HepG2 (cell line): ENCODE results near the gene EFNA4. TPM values are rescaled to one million over a fixed set of nuclear protein-coding genes. Genes with fewer than 3 reads are reported as not detected.

Experiments
- ATAC-seq: fragments of 200-7000 bp; cut with Tn5 transposase; 3 replicates; pipeline ENCODE4 v1.9.1; 2020; ENCODE audit warnings: mild to moderate bottlenecking, moderate library complexity
- BruUV-seq: library from RNA; stranded (reverse); fragments of 400-500 nt; replicated peaks from 2 replicates; lab custom pipeline; 2021; lab: Mats Ljungman, UMichigan
- CTCF ChIA-PET: fragments of 300-600 bp; formaldehyde crosslinking; extraction: SDS; loops from one replicate; lab custom pipeline; 2021; ENCODE audit warnings: low total read pairs, inconsistent platforms, low intra/inter-chr PET ratio; lab: Yijun Ruan, JAX
- POLR2A ChIA-PET: fragments of 350-600 bp; sonication (Branson Sonifier 250); formaldehyde crosslinking; loops from one replicate; lab custom pipeline; 2020; ENCODE audit warnings: antibody characterized with exemption, inconsistent platforms; lab: Yijun Ruan, JAX
- DNase-seq: peaks from one replicate; pipeline ENCODE4 v3.0.0-alpha.2; 2015; ENCODE audit warnings: low spot score
- FAIRE-seq: peaks from 3 replicates; lab custom pipeline; 2011; peaks lifted over from hg19 to GRCh38; lab: Jason Lieb, UNC
- H2AFZ ChIP-seq: one replicate; pipeline ENCODE4 v1.6.1; 2011; ENCODE audit warnings: low read length, inconsistent platforms
- H3K27ac ChIP-seq: fragments of 300-600 bp; 3 replicates; pipeline ENCODE4 v1.8.0; 2011; ENCODE audit warnings: mixed run types, mild to moderate bottlenecking, mixed read lengths, low read length, inconsistent platforms; ENCODE audit not compliant: insufficient read depth; ENCODE audit errors: extremely low read length
- H3K27me3 ChIP-seq, 2 experiments: fragments of 200-600 bp in 1 of 2; 2 replicates in 1 of 2; 3 replicates in 1 of 2; pipeline versions ENCODE4 v1.6.0 to v1.8.0; 2011; ENCODE audit warnings: low read length in 2 of 2, mild to moderate bottlenecking in 2 of 2, moderate library complexity in 2 of 2, inconsistent platforms in 1 of 2; ENCODE audit not compliant: insufficient read depth in 2 of 2, control insufficient read depth in 1 of 2
- H3K36me3 ChIP-seq, 2 experiments: fragments of 200-600 bp in 1 of 2; replicated peaks in 1 of 2; 2 replicates in 1 of 2; 3 replicates in 1 of 2; pipeline versions ENCODE4 v1.5.1 to v1.8.0; 2011; ENCODE audit warnings: low read length in 2 of 2, inconsistent platforms in 1 of 2; ENCODE audit not compliant: insufficient read depth in 2 of 2, control insufficient read depth in 1 of 2
- H3K4me1 ChIP-seq: 2 replicates; pipeline ENCODE4 v1.5.1; 2012; ENCODE audit warnings: low read length, inconsistent platforms; ENCODE audit not compliant: insufficient read depth
- H3K4me2 ChIP-seq: 2 replicates; pipeline ENCODE4 v1.6.0; 2011; ENCODE audit warnings: low read depth, low read length, inconsistent platforms
- H3K4me3 ChIP-seq, 3 experiments: fragments of 200-600 bp in 1 of 3; sonication (generic), shearing (Covaris generic) in 1 of 3; replicated peaks in 1 of 3; 2 replicates each; pipeline ENCODE4 v1.5.1; 2011 to 2016; ENCODE audit warnings: low read length in 3 of 3, inconsistent platforms in 2 of 3, low read depth in 2 of 3, mild to moderate bottlenecking in 2 of 3, control low read depth in 1 of 3, mixed read lengths in 1 of 3; ENCODE audit not compliant: insufficient read depth in 1 of 3
- H3K79me2 ChIP-seq: one replicate; pipeline ENCODE4 v1.6.1; 2011; ENCODE audit warnings: low read length, inconsistent platforms; ENCODE audit not compliant: insufficient read depth
- H3K9ac ChIP-seq: 2 replicates; pipeline ENCODE4 v1.6.0; 2011; ENCODE audit warnings: mild to moderate bottlenecking, low read depth, low read length, inconsistent platforms; ENCODE audit not compliant: insufficient read depth
- H3K9me3 ChIP-seq: 2 replicates; pipeline ENCODE4 v1.5.1; 2012; ENCODE audit warnings: mild to moderate bottlenecking, low read length
- H4K20me1 ChIP-seq: 2 replicates; pipeline ENCODE4 v1.6.0; 2011; ENCODE audit warnings: inconsistent platforms, mild to moderate bottlenecking, low read length, moderate library complexity; ENCODE audit not compliant: insufficient read depth
- AKNA ChIP-seq: sonication (generic); formaldehyde crosslinking; IDR thresholded peaks from 2 replicates; pipeline ENCODE4 v1.4.0; 2020; ENCODE audit warnings: missing genetic modification reagents, borderline replicate concordance
- ATF1 ChIP-seq: IDR thresholded peaks from 2 replicates; pipeline ENCODE4 v1.6.1; 2016; ENCODE audit warnings: mild to moderate bottlenecking, control low read depth
- ATF5 ChIP-seq: sonication (generic); formaldehyde crosslinking; IDR thresholded peaks from 2 replicates; pipeline ENCODE4 v1.4.0; 2020; ENCODE audit warnings: mild to moderate bottlenecking, low read depth, missing genetic modification reagents
- ATRX ChIP-seq: sonication (generic); formaldehyde crosslinking; IDR thresholded peaks from 2 replicates; pipeline ENCODE4 v1.4.0; 2020; ENCODE audit warnings: missing genetic modification reagents, borderline replicate concordance
- CBFB ChIP-seq: sonication (generic); formaldehyde crosslinking; IDR thresholded peaks from 2 replicates; pipeline ENCODE4 v1.4.0; 2020; ENCODE audit warnings: missing genetic modification reagents
- MED13 ChIP-seq: sonication (generic); formaldehyde crosslinking; IDR thresholded peaks from 2 replicates; pipeline ENCODE4 v1.5.0; 2020; ENCODE audit warnings: missing genetic modification reagents
- RCOR2 ChIP-seq: IDR thresholded peaks from 2 replicates; pipeline ENCODE4 v1.6.1; 2016; ENCODE audit warnings: missing biosample characterization, missing genetic modification reagents
- SUZ12 ChIP-seq: fragments of 150-350 bp; IDR thresholded peaks from 2 replicates; pipeline ENCODE4 v1.6.1; 2014; ENCODE audit warnings: low read depth, low read length
- THAP8 ChIP-seq: sonication (generic); formaldehyde crosslinking; IDR thresholded peaks from 2 replicates; pipeline ENCODE4 v1.5.1; 2020; ENCODE audit warnings: missing genetic modification reagents, mild to moderate bottlenecking, borderline replicate concordance
- ZC3H4 ChIP-seq: sonication (generic); formaldehyde crosslinking; IDR thresholded peaks from 2 replicates; pipeline ENCODE4 v1.4.0; 2020; ENCODE audit warnings: missing genetic modification reagents, borderline replicate concordance
- ZNF639 ChIP-seq: conservative IDR thresholded peaks from 2 replicates; pipeline ENCODE4 v1.6.1; 2018; ENCODE audit warnings: missing genetic modification reagents
- ZNF770 ChIP-seq: sonication (generic); formaldehyde crosslinking; IDR thresholded peaks from 2 replicates; pipeline ENCODE4 v1.5.0; 2020; ENCODE audit warnings: mild to moderate bottlenecking, missing genetic modification reagents
- ZNF777 ChIP-seq: sonication (generic); formaldehyde crosslinking; IDR thresholded peaks from 2 replicates; pipeline ENCODE4 v1.4.0; 2020; ENCODE audit warnings: missing genetic modification reagents
- ZSCAN20 ChIP-seq: sonication (generic); formaldehyde crosslinking; IDR thresholded peaks from 2 replicates; pipeline ENCODE4 v1.4.0; 2020; ENCODE audit warnings: missing genetic modification reagents, mild to moderate bottlenecking, borderline replicate concordance
- WGBS: methylation state at CpG from one replicate; pipeline ENCODE4 v1.1.6; 2017; ENCODE audit warnings: low lambda C conversion rate; 5-methylcytosine and 5-hydroxymethylcytosine counted together
- in situ Hi-C: cut with HindIII; loops from 2 replicates; pipeline ENCODE4 v1.10.0; 2017; ENCODE audit warnings: low pct_unique_long_range_greater_than_20kb; ENCODE audit not compliant: extremely low pct_ligation_motif_present
- intact Hi-C: fragments of 100-400 bp; cut with micrococcal nuclease; formaldehyde crosslinking; loops from one replicate; pipeline ENCODE4 v1.10.0; 2022; ENCODE audit not compliant: unreplicated experiment
- polyA plus RNA-seq, 8 experiments: library from polyadenylated mRNA; depleted of rRNA in 3 of 8; stranded (reverse) in 7 of 8; unstranded in 1 of 8; fragments of >200 nt; fragmentation: Illumina TruSeq in 4 of 8; extraction: Trizol in 4 of 8; gene quantifications; 2 replicates each; pipeline versions ENCODE4 v1.2.1 to v1.2.3, GENCODE V29; 2011 to 2016; ENCODE audit warnings: low read depth in 4 of 8, missing spikeins in 1 of 8, mixed read lengths in 1 of 8; ENCODE audit not compliant: insufficient read depth in 1 of 8
- total RNA-seq, 5 experiments: library from RNA; depleted of rRNA; stranded (reverse); fragments of >200 nt; fragmentation: Illumina TruSeq; extraction: Trizol; gene quantifications; 2 replicates each; pipeline ENCODE4 v1.2.3, GENCODE V29; 2016; ENCODE audit warnings: low read depth in 1 of 5

The EFNA4 gene
- total and polyA plus RNA-seq, 2 of the 13 experiments (the other 11 are each of a cell fraction or from before 2014, with no cell fraction given) = 12.0 to 17.2 TPM

- no peak overlapping the region for H2AFZ ChIP-seq
- TF ChIP-seq AKNA (no peak), ATF1 (CRISPR knock-in tag) (no peak), ZSCAN20 (CRISPR knock-in tag) (no peak), SUZ12 (no peak), THAP8 (no peak), ZNF777 (CRISPR knock-in tag) (no peak), RCOR2 (CRISPR knock-in tag) (no peak), ATRX (CRISPR knock-in tag) (no peak), MED13 (CRISPR knock-in tag) (no peak), ATF5 (no peak), ZNF770 (peak; percentile 50; the same call in 1 of the 2 replicates), CBFB (CRISPR knock-in tag) (no peak), ZC3H4 (no peak), ZNF639 (no peak)
These were observed 41.2 kb upstream of the EFNA4 start for GRCh38 chr1:155022136-155022926.

More at GRCh38 chr1:155022136-155022926, 41.2 kb upstream of the EFNA4 start:
- BruUV-seq = no TSS peak
- Histone ChIP-seq H3K9ac (no peak overlapping the region), H3K27ac (no peak overlapping the region), H3K4me1 (peaks cover 68% of the 10 kb centered on the region), H3K27me3 (no peaks in the 10 kb centered on the region), H4K20me1 (no peaks in the 10 kb centered on the region), H3K4me2 (peak overlapping the region; percentile 65), H3K4me3 (peak overlapping the region in 1 of 3 experiments; percentile 30; a peak in 1 of 6 replicates), H3K9me3 (no peaks in the 10 kb centered on the region), H3K36me3 (no peaks in the 10 kb centered on the region), H3K79me2 (no peaks in the 10 kb centered on the region)
- ATAC-seq = peak; percentile 7; the same call in 2 of the 3 replicates
- POLR2A ChIA-PET = interaction anchor here (1.0 to 2.5 kb wide), 6 partner anchors 16 to 52 kb away, joined by 3 to 11 read pairs (median 4); partner anchors contain the start of gene SHC1
- in situ Hi-C loops = no loop called here
- 49% methylated on average over 8 of the region's 8 CpGs for WGBS
- CTCF ChIA-PET = no interaction called here
- DNase-seq = no peak
- peak; percentile 46 for FAIRE-seq
- intact Hi-C loops = no loop called here
